RCC 7860 (cell line): Measurements from ENCODE around the gene MS4A6A.
"Not testable (repeated sequence)": the region's sequence is repeated elsewhere in the genome, so short reads cannot be mapped to it uniquely, and the experiment has no call there.

Experiments
- DNase-seq: peaks from one replicate; pipeline ENCODE4 v3.0.0-alpha.2; 2015; ENCODE audit warnings: low spot score
- FAIRE-seq: peaks from 2 replicates; lab custom pipeline; 2012; peaks lifted over from hg19 to GRCh38; lab: Jason Lieb, UNC

MS4A6A gene

DNA sequence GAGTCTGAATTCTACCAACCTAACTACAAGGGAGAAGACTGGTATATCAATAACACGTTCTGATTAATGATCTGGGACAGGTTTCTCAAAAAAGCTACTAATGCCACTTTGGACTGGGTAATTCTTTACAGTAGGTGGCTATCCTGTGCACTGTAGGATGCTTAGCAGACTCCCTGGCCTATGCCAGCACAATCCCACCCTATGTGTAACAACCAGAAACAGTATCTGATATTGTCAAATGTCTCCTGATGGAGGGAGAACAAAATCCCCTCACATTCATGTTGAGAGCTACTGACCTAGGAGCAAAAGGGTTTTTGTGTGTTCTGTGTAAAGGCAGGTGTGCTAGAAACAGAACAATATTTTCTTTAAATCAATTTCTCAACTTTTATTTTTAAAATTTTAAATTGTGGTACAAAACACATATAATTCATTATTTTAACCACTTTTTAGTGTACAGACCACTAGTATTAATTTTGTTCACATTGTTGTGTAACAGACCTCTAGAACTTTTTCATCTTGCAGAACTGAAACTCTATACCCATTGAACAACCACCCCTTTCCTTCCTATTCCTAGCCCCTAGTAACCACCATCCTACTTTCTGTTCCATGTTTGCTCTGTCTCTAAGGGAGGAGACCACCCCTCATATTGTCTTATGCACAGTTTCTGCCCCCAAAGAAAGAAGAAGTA, 2.1 kb upstream of the MS4A6A start:
- DNase-seq (no peak), FAIRE-seq (no peak)

- FAIRE-seq = no peak
- DNase-seq = no peak
Observed at GRCh38 chr11:60183591-60184205, 815 bp upstream of the MS4A6A start.

DNA sequence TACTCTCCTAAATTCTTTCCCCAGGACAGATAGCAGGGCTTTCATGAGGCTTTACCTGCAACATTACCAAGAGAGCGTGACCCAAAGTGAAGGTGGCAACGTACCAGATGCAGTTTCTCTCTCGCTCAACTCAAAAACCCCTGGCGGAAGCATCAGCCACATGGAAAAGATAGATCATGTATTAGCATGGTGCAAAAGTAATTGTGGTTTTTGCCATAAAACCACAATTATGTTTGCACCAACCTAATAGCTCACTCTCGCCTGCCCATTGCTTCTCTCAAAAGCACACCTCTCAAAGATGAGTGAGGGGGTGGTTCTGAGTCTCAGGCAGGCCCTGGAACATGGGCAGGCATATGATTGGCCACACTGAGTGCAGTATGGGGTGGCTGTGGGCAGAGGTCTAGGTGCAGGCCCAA, 7.0 kb downstream of the MS4A6A start:
- FAIRE-seq (no peak), DNase-seq (no peak)

DNA sequence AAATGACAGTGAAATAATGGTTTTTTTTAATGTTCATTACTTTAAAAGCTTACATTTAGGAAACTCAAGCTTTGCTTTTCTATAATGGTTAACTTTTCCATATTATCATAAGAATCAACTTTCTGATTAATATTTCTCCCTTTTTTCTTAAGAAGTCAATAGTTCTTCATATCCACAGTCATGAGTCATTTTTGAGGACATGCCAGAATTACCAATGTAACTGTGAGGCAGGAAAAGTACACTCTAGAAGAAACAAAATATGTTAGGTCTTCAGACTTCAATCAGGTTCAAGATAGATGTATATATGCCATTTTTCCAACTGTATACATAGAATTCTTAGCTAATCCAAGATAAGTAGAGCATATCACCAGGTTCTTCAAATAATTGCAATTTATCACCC, 10.9 kb downstream of the MS4A6A start:
- no peak for DNase-seq
- no peak for FAIRE-seq

DNA sequence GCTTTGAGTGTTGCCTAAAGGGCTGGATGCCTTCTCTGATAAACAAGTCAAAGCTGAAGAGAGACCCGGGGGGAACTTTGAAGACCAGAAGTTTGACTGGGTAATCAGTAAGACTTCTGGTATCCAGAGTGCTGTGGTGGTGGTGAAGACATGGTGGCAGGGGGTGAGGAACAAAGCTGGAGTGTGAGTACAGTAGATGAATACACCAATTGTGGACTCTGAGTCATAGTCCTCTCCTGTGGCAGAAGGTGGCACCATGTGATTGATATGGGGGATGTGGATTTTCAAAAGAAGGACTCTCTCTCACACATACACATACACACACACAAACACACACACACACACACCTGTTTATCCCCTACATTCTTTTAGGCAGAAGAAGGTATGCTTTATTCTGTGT, 12.3 kb downstream of the MS4A6A start:
- FAIRE-seq (no peak), DNase-seq (no peak)

- DNase-seq (peak; percentile 49), FAIRE-seq (no peak)
Observed at GRCh38 chr11:60169264-60169915, 13.5 kb downstream of the MS4A6A start.

- DNase-seq (no peak), FAIRE-seq (no peak)
Observed at GRCh38 chr11:60168306-60168705, 14.6 kb downstream of the MS4A6A start.

- FAIRE-seq = no peak
- no peak for DNase-seq
Observed at GRCh38 chr11:60165951-60166350, 16.9 kb downstream of the MS4A6A start.

DNA sequence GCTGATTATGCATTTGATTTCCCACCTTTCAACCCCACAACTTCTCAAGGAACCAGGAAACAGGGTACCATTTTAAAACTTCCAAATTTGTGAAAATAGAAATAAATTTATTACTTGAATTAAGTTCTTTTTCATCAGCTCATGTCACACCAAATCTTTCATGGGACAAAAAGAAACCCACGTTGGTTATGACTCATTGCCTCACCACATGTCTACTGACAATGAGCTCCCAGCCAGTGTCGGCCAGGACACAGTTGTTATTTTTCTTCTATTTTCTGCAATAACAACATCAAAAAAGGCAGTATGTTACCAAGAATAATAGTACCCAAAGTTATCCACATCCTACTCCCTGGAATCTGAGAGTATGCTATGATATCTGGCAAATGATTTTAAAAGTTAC, 17.3 kb downstream of the MS4A6A start:
- FAIRE-seq (no peak), DNase-seq (no peak)

GRCh38 chr11:60164550-60165075, 18.3 kb downstream of the MS4A6A start:
- no peak for FAIRE-seq

GRCh38 chr11:60161766-60162165, 21.1 kb downstream of the MS4A6A start:
- DNase-seq = no peak
- no peak for FAIRE-seq

More at GRCh38 chr11:60164550-60165075, 18.3 kb downstream of the MS4A6A start:
- no peak for DNase-seq

DNA sequence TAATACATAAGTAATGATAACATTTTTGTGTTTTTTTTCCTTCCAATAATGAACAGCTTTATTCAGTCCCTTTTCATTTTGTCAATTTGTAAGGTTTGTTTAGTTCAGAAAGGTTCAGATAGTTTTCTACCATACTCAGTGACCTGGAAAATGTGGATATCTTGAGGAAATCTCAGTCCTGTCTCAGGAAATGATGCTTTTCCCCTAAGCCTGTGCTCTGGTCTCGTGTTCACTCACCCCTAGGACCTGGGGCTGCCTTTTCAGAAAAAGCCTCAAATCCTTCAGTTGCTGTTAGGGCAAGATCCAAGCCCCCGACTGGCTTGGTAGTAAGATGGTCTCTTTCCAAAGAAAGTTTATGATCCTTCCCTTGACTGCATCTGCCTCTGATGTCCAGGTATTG, 21.8 kb downstream of the MS4A6A start:
- FAIRE-seq = no peak
- no peak for DNase-seq

DNA sequence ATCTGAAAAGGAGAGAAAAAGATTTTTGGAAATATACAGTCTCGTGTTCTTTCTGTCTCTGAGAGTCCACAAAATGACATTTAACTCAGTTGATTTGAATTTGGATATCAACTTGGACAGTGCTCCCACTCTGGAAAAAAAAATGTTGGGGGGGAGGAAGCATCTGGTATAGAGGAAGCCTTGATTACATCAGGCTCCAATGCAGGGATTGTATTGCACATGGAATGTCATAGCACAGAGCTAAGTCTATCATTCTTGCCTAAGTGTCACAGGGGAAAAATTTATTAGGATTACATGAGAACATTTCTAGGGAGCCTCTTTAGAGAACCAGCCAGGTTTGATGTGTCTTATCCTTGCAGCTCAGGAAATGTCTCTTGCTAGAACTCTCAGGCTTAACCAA, 23.0 kb downstream of the MS4A6A start:
- DNase-seq (no peak), FAIRE-seq (no peak)

DNA sequence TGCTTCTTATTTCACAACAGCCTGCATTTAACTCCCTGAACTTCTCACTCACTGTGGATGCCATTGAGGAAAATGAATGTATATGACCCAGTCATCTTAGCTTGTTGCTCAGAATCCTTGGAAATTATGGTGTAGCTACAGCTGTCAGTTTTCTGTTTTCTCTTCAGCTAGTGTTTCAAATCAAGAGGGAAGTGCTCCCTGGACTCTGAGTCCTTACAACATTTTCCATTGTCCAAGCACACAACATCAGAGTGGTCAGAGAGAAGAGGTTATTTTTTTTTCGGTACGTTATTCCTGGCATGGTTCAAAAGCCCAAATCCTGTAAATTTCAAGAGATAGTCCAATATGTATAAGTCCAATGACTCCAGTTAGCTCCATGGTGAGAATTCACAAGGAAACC, 23.6 kb downstream of the MS4A6A start:
- no peak for FAIRE-seq
- DNase-seq = no peak

- FAIRE-seq (no peak), DNase-seq (no peak)
Observed at GRCh38 chr11:60158636-60159035, 24.2 kb downstream of the MS4A6A start.

DNA sequence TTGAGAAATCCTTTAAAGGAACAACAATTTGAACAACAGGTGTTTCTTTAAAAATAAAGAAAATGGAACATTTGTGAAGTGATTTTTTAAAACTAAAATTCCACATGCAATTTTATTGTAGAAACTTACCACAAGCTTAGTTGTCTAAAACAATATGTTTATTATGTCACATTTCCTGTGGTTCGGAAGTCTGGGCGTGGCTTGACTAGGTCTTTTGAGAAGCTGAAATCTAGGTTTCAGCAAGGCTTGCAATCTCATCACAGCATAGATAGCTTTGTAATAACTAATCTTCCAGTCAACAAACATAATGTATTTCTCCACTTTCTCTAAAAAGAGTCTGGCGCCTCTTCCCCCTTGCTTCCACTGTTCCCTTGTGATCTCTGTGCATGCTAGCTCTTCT, 27.0 kb downstream of the MS4A6A start:
- DNase-seq (no peak), FAIRE-seq (no peak)

GRCh38 chr11:60152727-60153126, 30.2 kb downstream of the MS4A6A start:
- DNase-seq, FAIRE-seq: not testable (repeated sequence)

DNA sequence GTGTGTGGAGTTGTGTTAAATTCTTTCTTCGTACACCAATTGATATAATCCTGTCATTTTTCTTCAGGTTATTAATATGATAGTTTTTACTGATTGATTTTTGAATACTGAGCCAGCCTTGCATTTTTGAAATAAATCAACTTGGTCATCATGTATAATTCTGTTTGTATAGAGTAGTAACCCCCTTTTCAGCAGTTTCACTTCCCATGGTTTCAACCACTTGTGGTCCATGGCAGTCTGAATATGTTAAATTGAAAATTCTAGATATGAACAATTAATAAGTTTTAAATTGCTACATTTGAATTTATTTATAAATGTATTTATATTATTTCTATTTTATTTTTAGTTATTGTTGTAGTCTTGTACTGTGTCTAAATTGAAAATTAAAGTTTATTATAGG, 32.6 kb downstream of the MS4A6A start:
- DNase-seq = no peak
- no peak for FAIRE-seq

- no peak for DNase-seq
- no peak for FAIRE-seq
Observed at GRCh38 chr11:60145677-60146076, 37.2 kb downstream of the MS4A6A start.

- FAIRE-seq = no peak
Observed at GRCh38 chr11:60143768-60144167, 39.1 kb downstream of the MS4A6A start.

GRCh38 chr11:60133917-60134316, 49.0 kb downstream of the MS4A6A start:
- FAIRE-seq (no peak), DNase-seq (no peak)

More at GRCh38 chr11:60143768-60144167, 39.1 kb downstream of the MS4A6A start:
- no peak for DNase-seq

DNA sequence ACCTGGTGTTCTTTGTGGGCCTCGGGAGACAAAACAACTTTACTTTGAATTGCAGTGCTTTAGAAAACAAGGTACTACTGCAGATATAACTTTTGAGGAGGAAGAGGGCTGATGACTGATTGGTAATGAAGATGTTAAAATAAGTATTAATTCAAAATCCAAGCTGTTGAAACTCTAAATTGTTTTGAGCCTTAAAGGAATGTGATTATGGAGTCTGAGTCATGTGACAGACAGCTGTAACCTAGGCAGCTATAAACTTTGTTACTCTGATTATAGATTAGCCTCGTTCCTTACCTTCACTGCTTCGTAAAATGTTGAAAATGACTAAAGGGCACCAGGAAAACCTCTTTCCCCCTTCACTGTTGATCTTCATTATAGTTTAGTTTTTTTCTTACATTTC, 51.0 kb downstream of the MS4A6A start:
- no peak for FAIRE-seq
- DNase-seq = no peak
